Omental fat pad (tissue), 4 donors: ENCODE results near the gene RNU5B-1. TPM values are rescaled to one million over a fixed set of nuclear protein-coding genes. Genes with fewer than 3 reads are reported as not detected.
A peak's percentile ranks its signal among the peaks of the same experiment; 100 is the strongest.
"Not testable (repeated sequence)": the region's sequence is repeated elsewhere in the genome, so short reads cannot be mapped to it uniquely, and the experiment has no call there.

Source experiments
- ATAC-seq: fragments of 150-250 bp; one replicate; pipeline ENCODE4 v1.9.1; 2016; ENCODE audit warnings: mild to moderate bottlenecking, moderate library complexity; ENCODE audit not compliant: low FRiP score
- DNase-seq: peaks from one replicate; pipeline ENCODE4 v3.0.0-alpha.2; 2019; ENCODE audit warnings: low spot score
- total RNA-seq, 4 donors: library from RNA; depleted of rRNA; stranded (reverse); fragments of >200 nt; gene quantifications; one replicate each; pipeline ENCODE4 v1.1.0, GENCODE V29; 2016
- TF ChIP-seq, protein P1 (sequence below), 3 donors: fragments of 450-650 bp; IDR thresholded peaks; one replicate each; pipeline ENCODE4 v1.5.1; 2016 to 2017; ENCODE audit warnings: antibody characterized with exemption in 3 of 3, mild to moderate bottlenecking in 3 of 3, moderate library complexity in 2 of 3

The RNU5B-1 gene
- total RNA-seq, 4 donors from 2014 or later: not detected

DNA sequence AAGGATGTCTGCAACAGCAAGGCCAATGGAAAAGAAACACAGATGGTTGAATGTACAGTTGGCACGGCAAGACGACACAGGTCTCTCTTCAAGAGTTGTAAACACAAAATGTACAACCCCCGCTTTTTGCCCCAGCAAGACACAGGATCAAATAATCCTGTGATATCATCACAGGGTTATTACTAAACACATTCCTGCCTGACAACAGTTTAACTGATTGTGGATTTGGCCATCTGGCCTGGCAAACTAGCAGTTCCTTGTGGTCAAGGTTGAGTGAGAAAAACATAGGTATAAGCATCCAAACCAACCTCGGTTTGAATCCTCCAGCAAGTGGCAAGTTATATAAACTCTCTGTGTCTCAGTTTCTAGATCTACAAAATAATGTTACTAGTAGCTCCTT, 41.2 kb upstream of the RNU5B-1 start:
- ATAC-seq (no peak), DNase-seq (no peak)
- TF ChIP-seq, protein P1, sequence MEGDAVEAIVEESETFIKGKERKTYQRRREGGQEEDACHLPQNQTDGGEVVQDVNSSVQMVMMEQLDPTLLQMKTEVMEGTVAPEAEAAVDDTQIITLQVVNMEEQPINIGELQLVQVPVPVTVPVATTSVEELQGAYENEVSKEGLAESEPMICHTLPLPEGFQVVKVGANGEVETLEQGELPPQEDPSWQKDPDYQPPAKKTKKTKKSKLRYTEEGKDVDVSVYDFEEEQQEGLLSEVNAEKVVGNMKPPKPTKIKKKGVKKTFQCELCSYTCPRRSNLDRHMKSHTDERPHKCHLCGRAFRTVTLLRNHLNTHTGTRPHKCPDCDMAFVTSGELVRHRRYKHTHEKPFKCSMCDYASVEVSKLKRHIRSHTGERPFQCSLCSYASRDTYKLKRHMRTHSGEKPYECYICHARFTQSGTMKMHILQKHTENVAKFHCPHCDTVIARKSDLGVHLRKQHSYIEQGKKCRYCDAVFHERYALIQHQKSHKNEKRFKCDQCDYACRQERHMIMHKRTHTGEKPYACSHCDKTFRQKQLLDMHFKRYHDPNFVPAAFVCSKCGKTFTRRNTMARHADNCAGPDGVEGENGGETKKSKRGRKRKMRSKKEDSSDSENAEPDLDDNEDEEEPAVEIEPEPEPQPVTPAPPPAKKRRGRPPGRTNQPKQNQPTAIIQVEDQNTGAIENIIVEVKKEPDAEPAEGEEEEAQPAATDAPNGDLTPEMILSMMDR (IDR thresholded peaks at IDR 0.05): no peak

DNA sequence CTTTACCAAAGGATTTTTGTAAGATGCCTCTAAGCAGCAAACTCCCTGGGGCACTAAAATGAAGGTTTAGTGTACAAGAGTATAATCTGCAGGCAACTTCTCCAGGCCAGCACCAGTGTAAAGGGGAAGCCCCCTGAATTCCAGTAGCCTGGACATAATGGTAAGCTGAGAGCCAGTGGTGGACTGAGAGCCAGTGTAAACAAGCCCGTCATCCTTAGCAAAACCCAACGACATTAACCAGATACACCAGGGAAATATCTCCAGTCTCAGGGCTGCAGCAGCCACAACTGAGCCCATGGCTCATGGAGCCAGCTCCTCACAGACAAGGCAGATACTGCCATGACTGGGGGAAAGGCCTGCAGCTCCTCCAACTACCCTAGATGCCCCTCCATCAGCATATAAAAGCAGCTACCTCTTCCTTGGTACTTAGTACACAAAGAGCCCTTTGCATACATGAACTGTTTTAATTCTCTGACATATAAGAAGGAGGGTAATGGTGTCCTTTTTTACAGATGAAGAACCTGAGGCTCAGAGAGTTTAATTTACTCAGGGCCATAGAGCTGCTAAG, 39.5 kb upstream of the RNU5B-1 start:
- ATAC-seq: no peak
- TF ChIP-seq, protein P1 (IDR thresholded peaks at IDR 0.05): no peak
- no peak for DNase-seq

DNA sequence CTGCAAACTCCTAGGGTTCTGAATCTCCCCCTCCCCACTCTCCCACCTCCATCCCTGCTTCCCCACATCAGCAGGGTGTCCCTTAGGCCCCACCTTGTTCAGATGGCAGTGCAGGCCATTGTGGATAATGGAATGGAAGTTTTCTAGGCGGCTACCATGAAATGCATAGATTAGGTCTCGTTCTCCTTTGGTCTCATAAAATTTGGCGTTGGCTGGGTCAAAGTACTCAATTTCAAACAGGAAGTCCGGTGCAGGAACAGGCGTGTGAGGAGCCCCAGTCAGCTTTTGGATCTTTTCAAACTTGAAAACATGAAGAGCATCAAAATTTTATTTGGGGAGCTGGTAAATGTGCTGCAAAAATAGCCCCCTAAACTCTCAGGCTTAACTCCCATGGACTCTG, 38.0 kb upstream of the RNU5B-1 start:
- DNase-seq: no peak
- ATAC-seq: no peak
- TF ChIP-seq, protein P1 (IDR thresholded peaks at IDR 0.05): no peak

DNA sequence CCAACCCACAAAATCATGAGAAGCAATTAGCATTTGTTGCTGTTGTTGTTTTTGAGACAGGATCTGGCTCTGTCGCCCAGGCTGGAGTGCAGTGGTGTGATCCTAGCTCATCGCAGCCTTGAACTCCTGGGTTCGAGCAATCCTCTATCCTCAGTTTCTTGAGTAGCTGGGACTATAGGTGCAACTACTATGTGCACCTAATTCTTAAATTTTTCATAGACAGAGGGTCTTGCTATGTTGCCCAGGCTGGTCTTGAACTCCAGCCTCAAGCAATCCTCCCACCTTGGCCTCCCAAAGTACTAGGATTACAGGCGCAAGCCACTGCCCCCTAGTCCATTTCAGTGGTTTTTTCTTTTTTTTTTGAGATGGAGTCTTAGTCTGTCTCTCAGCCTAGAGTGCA, 36.1 kb upstream of the RNU5B-1 start:
- ATAC-seq (no peak), DNase-seq (no peak)
- TF ChIP-seq, protein P1 (IDR thresholded peaks at IDR 0.05): no peak

DNA sequence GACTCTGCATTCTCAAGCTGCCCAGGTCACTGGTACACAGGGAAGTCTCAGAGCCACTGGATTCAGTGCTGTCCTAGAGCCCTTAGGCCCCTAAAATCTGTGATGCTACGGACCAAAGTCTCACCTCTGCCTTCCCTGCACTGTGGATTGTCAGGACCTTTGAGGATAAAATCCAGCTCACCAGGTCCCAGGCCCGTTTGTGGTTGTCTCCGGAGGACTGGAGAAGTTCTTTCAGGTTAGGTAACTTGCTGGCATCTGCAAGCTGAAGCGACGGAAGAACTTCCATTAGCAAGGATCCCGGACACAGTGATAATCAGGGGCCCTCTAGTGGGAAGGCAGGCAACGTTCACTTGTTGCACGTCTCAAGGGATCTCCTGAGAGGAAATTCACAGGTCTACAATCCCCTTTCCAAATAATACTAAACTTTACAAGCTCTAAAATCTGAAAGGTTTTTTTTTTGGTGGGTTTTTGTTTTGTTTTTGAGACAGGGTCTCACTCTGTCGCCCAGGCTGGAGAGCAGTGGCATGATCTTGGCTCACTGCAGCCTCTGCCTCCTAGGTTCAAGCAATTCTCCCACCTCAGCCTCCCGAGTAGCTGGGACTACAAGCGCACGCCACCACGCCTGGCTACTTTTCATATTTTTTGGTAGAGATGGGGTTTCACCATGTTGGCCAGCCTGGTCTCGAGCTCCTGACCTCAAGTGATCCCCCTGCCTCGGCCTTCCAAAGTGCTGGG, 33.5 kb upstream of the RNU5B-1 start:
- DNase-seq: not testable (repeated sequence)
- ATAC-seq: peak; percentile 84

DNA sequence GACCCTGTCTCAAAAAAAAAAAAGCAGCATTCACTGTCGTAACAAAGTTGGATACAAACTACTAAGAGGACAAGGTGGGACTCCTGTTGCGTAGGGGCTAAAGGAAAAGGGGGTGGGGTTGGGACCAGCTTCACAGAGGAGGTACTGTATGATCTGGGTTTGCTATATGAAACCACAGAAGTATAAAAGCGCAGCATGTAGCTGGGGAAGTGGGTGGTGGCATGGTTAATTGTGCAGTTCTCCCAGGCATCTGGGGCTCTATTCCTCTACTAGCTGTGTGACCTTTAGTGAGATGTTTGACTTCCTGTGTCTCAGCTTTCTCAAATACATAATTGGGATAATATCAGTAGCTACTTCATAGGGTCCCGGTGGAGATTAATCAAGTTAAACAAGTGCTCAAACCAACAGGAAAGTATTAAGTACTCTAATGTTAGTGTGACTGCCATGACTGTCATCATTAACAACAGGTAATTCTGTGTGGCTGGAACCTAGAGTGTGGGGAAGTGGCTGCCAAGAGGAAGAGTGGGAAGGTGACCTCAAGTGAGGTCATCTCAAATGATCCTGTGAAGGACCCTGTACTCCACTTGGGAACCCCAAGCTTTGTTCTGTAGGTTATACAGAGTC, 29.3 kb upstream of the RNU5B-1 start:
- no peak for DNase-seq
- no peak for ATAC-seq
- TF ChIP-seq, protein P1 (IDR thresholded peaks at IDR 0.05): no peak

DNA sequence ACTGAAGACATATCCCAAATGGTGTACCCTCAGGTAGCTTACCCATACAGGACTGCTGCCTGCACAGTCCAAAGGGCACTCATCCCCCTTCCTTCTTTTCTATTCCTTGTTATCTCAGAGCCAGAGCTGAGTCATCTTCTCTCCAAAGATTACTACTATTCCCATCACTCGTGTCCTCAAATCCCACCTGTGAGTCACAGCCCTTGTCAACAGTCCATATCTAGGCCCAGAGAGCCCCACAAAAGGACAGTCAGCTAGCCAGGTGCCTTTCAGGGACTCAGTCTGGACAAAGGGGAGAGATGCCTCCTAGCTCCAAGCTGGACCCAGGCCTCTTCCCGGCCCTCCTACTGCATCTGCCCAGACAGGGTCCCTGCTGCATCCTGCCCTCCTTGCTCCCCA, 28.8 kb upstream of the RNU5B-1 start:
- TF ChIP-seq, protein P1 (IDR thresholded peaks at IDR 0.05): no peak
- no peak for DNase-seq
- ATAC-seq: peak; percentile 81
